HL-60 (cell line): ENCODE results near the gene TNK2. TPM values are rescaled to one million over a fixed set of nuclear protein-coding genes. Genes with fewer than 3 reads are reported as not detected.

Experiments used
- DNase-seq, 2 experiments: peaks; one replicate each; pipeline ENCODE4 v3.0.0-alpha.2; 2010 to 2020; ENCODE audit warnings: low read depth in 1 of 2, low spot score in 1 of 2
- H3K27ac ChIP-seq: fragments of 250-450 bp; sonication (Bioruptor Pico); replicated peaks from 2 replicates; pipeline ENCODE4 v1.5.1; 2020; ENCODE audit warnings: mild to moderate bottlenecking, moderate library complexity
- H3K27me3 ChIP-seq: fragments of 250-450 bp; sonication (Bioruptor Pico); 2 replicates; pipeline ENCODE4 v1.5.1; 2021; ENCODE audit warnings: mild to moderate bottlenecking, moderate library complexity; ENCODE audit not compliant: insufficient read depth, poor library complexity, severe bottlenecking
- H3K4me3 ChIP-seq: replicated peaks from 2 replicates; pipeline ENCODE4 v1.5.1; 2011; ENCODE audit warnings: mild to moderate bottlenecking, control low read depth, low read length; ENCODE audit not compliant: insufficient read depth
- CTCF ChIP-seq: IDR thresholded peaks from one replicate; pipeline ENCODE4 v1.5.1; 2011; ENCODE audit warnings: low read length, control low read depth, inconsistent platforms; ENCODE audit not compliant: insufficient read depth
- GABPA ChIP-seq: IDR thresholded peaks from 2 replicates; pipeline ENCODE4 v1.6.1; 2012; ENCODE audit warnings: low read depth
- POLR2AphosphoS5 ChIP-seq: IDR thresholded peaks from 2 replicates; pipeline ENCODE4 v1.6.1; 2012; ENCODE audit warnings: low read depth
- REST ChIP-seq: IDR thresholded peaks from 2 replicates; pipeline ENCODE4 v1.6.1; 2012; ENCODE audit warnings: low read depth; ENCODE audit not compliant: insufficient replicate concordance
- SPI1 ChIP-seq: IDR thresholded peaks from 2 replicates; pipeline ENCODE4 v1.6.1; 2012; ENCODE audit warnings: low read depth, mild to moderate bottlenecking, borderline replicate concordance
- microRNA-seq: library from miRNA; unstranded; fragments of <30 nt; microRNA quantifications from one replicate; pipeline ENCODE4, GENCODE V29; 2018

TNK2 gene

GRCh38 chr3:195813916-195814640, 94.3 kb downstream of the TNK2 start:
- TF ChIP-seq CTCF (no peak), REST (no peak), SPI1 (no peak), POLR2AphosphoS5 (no peak), GABPA (no peak)
- H3K27ac ChIP-seq = no peak overlapping the region
- DNase-seq = no peak
- no peak overlapping the region for H3K4me3 ChIP-seq
- no peaks in the 10 kb centered on the region for H3K27me3 ChIP-seq

Small RNA genes lying within 50 kb of the gene (microRNA-seq; reads per million reads assigned to microRNA genes)
- not detected for gene MIR6829
